Measurements from ENCODE around the gene GANAB.
A peak's percentile ranks its signal among the peaks of the same experiment; 100 is the strongest.
"Not testable (repeated sequence)": the region's sequence is repeated elsewhere in the genome, so short reads cannot be mapped to it uniquely, and the experiment has no call there.

The GANAB gene

GRCh38 chr11:62600367-62601121 lies 45.9 kb downstream of the GANAB start:
- no peak for DNase-seq (ENCODE audit: low read depth)

DNA sequence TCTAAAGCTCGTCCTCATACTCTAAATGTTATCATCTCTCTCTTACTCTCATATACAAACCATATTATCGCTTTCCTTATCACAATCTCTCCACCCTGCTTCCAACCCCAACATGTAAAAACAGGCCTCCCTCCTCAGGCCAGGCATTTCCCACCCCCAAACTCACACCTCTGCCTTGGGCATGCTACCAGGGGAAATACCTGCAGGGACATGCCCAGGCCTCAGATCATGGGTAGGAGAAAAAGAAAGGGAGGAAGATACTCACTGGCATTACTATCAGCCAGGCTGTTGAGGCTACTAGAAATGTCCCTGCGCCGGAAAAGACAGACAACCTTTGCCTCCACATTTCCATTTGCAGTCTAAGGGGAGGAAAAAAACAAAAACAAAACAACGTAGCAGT lies 46.5 kb downstream of the GANAB start:
- no peak for DNase-seq (ENCODE audit: low read depth)

DNA sequence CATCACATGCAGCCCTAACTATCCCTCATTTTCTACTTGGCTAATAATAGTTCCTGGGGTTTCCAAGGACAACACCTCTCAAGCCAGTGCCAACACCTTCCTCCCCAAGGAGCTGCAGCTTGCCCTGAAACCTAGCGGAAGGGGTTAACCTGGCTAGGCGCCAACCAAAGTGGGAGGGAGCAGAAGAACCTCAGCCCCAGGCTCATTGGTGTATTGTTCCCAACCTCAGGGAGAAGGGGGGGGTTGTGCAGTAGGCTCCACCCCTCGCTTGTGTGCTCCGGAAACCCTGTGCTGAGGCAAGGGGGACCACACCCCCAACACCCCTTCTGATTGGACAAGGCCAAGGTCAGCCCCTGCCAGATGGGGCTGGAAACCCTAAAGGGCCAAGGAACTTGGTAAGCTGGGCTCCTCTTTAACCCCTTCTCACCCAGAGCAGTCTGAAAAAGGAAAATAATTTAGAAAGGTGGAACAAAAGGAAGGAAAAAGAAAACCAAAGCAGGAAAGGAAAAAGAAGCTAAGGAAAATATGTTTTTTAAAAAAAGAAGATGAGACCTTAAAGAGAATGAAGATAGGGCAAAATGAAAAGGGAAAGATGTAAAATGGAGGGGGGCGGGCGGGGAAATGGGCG lies 47.2 kb downstream of the GANAB start:
- peak; percentile 97 for DNase-seq (ENCODE audit: low read depth)

DNA sequence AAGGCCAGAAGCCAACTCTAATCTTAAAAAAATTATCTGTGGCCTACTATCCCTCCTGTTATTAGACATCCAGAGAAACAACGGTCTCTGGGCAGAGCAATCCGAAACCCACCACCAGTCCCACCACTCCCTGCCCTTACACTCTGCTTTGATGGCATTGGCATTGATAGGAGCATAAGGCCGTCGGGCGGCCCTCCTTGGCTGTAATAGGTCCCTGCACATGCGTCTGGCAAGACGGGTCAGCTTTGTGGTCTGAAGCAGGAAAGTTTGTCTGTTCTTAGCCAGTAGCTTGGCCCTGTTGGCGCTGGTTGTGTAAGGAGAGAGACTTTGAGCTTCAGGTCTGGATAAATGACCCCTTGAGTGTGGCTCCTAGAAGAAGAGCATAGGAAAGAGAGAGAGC lies 51.3 kb downstream of the GANAB start:
- DNase-seq (ENCODE audit: low read depth) = no peak

- no peak for DNase-seq (ENCODE audit: low read depth)
These were observed 52.9 kb downstream of the GANAB start for GRCh38 chr11:62593434-62594044.

DNA sequence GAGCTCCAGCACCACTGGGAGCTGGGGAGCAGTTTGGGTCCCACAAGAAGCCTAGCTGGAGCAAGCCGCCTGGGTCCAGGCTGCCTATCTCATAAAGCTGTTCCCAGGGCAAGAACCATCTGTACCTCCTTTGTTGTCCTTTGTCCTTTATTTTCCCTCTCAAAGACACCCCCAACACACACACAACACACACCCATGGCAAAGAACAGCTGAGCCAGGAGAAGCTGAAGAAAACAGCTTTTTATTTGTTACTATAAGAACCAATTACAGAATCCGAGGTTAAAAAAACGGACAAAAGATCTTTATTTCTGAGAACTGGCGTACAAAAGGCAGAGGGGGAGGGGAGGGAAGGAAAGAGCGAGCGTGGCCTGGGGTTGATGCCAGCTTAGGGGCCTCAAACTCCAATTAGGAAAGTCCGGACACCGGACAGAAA lies 53.4 kb downstream of the GANAB start:
- no peak for DNase-seq (ENCODE audit: low read depth)

DNA sequence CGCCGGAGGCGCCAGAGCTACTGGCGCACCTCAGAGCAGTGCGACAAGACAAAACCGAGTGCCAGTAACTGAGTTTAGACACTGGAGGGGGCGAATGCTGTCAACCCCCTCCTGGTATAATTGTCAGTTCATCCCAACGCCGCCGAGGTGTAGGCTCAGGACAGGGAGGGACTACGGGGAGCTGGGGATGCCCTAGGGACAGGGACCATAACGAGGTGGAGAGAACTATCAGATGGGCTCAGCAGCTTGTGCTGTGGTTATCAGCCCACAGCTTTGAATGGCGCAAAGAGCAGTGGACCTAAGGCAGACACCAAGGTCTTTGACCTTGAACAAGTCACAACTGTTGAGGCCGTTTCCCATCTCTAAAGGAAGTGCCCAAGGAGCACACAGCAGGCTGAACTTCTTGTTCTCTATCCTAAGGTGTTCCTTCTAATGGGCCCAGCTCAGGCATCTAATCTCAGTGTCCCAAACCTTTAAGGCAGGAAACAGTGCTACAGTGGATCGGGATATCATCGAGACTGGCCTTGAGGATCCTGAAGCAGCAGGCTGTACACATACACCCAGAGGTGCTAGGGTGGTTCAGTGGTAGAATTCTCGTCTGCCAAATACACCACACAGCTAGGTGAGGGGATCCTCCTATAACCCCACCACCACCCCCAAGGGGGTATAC lies 54.1 kb downstream of the GANAB start:
- no peak for DNase-seq (ENCODE audit: low read depth)

DNA sequence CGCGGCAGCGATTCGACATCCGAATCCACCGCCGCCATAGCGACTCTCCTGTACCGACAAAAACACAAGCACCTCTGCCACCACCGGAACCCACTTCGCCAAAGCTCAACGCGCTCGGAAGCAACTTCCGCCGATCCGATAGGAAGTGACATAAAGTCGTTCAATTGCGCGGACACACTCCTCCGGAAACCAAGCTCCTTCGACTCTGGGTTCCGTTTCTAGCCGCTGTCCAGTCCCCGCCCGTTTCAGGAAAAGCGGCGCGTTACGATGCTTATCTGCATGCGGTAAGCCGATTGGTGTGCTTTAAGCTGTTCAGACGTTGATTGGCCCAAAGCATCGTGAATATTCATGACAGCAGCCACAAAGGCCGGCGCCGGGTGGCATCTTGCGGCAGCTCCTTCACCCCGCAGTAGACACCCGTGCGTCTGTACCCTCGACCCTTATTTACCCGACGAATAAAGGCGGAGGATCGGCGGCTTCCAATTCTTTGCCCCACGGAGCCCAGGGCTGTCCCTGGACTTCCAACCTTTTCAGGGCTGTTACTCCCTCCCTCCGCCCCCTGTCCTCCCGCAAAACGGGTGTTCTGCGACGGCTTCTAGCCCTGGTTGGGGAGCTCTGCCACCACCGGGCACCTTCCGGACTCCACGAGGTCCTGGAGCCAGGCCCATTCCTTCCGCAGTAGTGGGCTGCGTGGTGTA lies 54.8 kb downstream of the GANAB start, which contains the start of gene TUT1:
Gene TUT1 (minus strand): TSS at position 76 of the 698 bp plus-strand sequence. CDS start 38 bp downstream, at position 38.
- DNase-seq (ENCODE audit: low read depth) = peak; percentile 98

GRCh38 chr11:62588966-62589637 lies 57.3 kb downstream of the GANAB start:
- no peak for DNase-seq (ENCODE audit: low read depth)

DNA sequence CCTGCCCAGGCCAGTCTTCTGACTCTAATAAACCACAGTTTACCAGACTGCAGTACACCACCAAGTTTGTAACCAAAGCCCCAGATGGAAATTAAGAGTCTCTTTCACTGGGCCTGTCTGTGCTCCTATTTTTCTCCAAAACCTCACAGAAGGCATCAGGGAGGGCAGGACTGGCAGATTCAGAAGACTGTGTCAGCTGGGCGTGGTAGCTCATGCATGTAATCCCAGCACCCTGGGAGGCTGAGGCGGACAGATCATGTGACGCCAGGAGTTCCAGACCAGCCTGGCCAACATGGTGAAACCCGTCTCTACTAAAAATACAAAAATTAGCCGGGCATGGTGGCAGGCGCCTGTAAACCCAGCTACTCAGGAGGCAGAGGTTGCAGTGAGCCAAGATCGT lies 61.1 kb downstream of the GANAB start:
- DNase-seq (ENCODE audit: low read depth) = not testable (repeated sequence)

- not testable (repeated sequence) for DNase-seq (ENCODE audit: low read depth)
These were observed 64.7 kb downstream of the GANAB start for GRCh38 chr11:62581735-62582134.

DNA sequence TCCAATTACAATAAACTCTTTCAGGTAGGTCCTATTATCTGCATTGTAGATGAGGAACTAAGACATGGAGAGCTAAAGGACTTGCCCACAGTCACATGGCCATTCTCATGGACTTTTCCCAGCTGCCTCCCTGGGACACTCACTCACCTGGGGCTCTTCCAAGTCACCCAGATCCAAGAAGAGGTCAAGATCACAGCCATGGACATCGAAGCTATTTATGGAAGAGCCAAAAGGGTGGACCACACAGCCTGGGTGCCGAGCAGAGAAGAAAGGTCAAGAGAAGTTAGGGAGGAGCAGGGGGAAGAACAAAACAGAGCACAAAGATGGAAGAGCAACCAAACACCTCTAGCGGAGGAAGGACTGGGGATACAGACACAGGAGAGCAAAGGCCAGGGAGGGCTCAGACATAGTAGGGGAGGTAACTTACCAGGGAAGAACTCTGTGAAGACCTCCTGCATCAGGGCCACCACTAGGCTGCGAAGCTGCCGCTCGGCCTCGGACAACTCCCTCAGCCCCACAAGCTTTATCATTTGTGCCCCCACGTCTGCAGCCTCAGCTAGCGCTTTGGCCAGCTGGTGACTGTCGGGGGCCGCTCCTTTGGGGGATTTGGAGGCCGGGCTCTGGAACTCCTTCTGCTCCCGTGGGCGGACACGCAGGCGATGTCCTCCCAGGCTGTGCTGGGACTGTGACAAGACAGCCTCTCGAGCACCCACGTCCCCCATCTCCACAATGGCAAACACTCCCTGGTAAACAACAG lies 65.3 kb downstream of the GANAB start:
- DNase-seq (ENCODE audit: low read depth) = no peak

- DNase-seq (ENCODE audit: low read depth) = no peak
These were observed 67.2 kb downstream of the GANAB start for GRCh38 chr11:62579252-62579651.

DNA sequence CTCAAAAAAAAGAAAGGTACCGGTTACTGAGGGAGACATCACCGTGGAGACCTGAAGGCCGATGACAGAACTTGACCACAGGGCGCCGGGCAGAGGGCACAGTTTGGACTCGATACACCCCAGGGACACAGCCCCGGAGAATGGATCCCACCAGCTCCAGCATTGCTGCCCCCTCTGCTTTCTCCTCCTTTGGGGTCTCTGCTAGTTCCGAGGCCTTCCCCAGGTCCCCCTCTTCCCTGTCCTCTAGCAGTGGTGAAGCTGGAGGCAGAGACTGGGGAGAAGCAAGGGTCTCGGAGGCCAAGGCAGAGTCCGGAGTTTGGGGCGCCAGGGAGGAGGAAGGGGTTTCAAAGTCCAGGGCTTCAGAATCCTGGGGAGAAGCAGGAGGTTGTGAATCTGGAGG lies 67.9 kb downstream of the GANAB start:
- no peak for DNase-seq (ENCODE audit: low read depth)

GRCh38 chr11:62577046-62577714 lies 69.2 kb downstream of the GANAB start:
- DNase-seq (ENCODE audit: low read depth) = no peak

- no peak for DNase-seq (ENCODE audit: low read depth)
These were observed 70.6 kb downstream of the GANAB start for GRCh38 chr11:62575837-62576236.

- no peak for DNase-seq (ENCODE audit: low read depth)
These were observed 71.3 kb downstream of the GANAB start for GRCh38 chr11:62575156-62575555.

Measured in non-pigmented ciliary epithelial cell (primary cell).